Gastroesophageal sphincter (tissue), 4 donors: ENCODE measurements around the gene CIB4. TPM values are rescaled to one million over a fixed set of nuclear protein-coding genes. Genes with fewer than 3 reads are reported as not detected.

Source experiments
- ATAC-seq: fragments of 150-250 bp; one replicate; pipeline ENCODE4 v1.9.1; 2016; ENCODE audit warnings: mild to moderate bottlenecking, moderate library complexity
- H3K27ac ChIP-seq, 4 donors: fragments of 200-600 bp; sonication (generic) in 3 of 4; 1 replicate in 3 of 4; 2 replicates in 1 of 4; pipeline ENCODE4 v1.5.1; 2016 to 2019
- H3K27me3 ChIP-seq: fragments of 200-600 bp; sonication (generic); one replicate; pipeline ENCODE4 v1.5.1; 2019
- H3K36me3 ChIP-seq, 2 donors: fragments of 200-600 bp; sonication (generic); one replicate each; pipeline ENCODE4 v1.5.1; 2019; ENCODE audit warnings: control low read depth in 1 of 2
- H3K4me1 ChIP-seq, 3 donors: fragments of 200-600 bp; sonication (generic); 1 replicate in 2 of 3; 2 replicates in 1 of 3; pipeline ENCODE4 v1.5.1; 2016 to 2019; ENCODE audit warnings: control low read depth in 2 of 3
- H3K4me3 ChIP-seq, 2 donors: fragments of 200-600 bp; sonication (generic); one replicate each; pipeline ENCODE4 v1.5.1; 2019; ENCODE audit warnings: mild to moderate bottlenecking in 1 of 2, moderate library complexity in 1 of 2
- H3K9me3 ChIP-seq, 3 donors: fragments of 200-600 bp; sonication (generic); one replicate each; pipeline ENCODE4 v1.5.1; 2017 to 2019; ENCODE audit warnings: control low read depth in 2 of 3
- EP300 ChIP-seq: sonication (generic); formaldehyde crosslinking; IDR thresholded peaks from one replicate; pipeline ENCODE4 v1.6.1; 2017; ENCODE audit warnings: antibody characterized with exemption, mild to moderate bottlenecking
- POLR2A ChIP-seq, 2 donors: fragments of 450-650 bp; IDR thresholded peaks; one replicate each; pipeline ENCODE4 v1.6.1; 2017; ENCODE audit warnings: antibody characterized with exemption in 2 of 2, mild to moderate bottlenecking in 2 of 2, moderate library complexity in 1 of 2
- POLR2AphosphoS5 ChIP-seq: sonication (generic); formaldehyde crosslinking; IDR thresholded peaks from one replicate; pipeline ENCODE4 v1.6.1; 2017; ENCODE audit warnings: antibody characterized with exemption
- WGBS, 2 donors: methylation state at CpG; one replicate each; pipeline ENCODE4 v1.1.5; 2018; ENCODE audit warnings: low coverage in 1 of 2; 5-methylcytosine and 5-hydroxymethylcytosine counted together
- total RNA-seq, 4 donors: library from RNA; depleted of rRNA; stranded (reverse); fragments of >200 nt; gene quantifications; one replicate each; pipeline ENCODE4 v1.1.0, GENCODE V29; 2016
- TF ChIP-seq, protein P1 (sequence below), 4 experiments: fragments of 200-600 bp in 2 of 4; fragments of 450-650 bp in 2 of 4; sonication (generic) in 1 of 4; IDR thresholded peaks; one replicate each; pipeline ENCODE4 v1.5.1; 2017 to 2019; ENCODE audit warnings: antibody characterized with exemption in 4 of 4, mild to moderate bottlenecking in 2 of 4, moderate library complexity in 2 of 4

Gene CIB4
- total RNA-seq, 4 donors from 2014 or later, result not detected

GRCh38 chr2:26613241-26614215 is 27.6 kb downstream of the CIB4 start:
- H3K27ac ChIP-seq, result peak overlapping the region in 3 of 4 donors; percentile 32 to 46 (median 33)
- H3K9me3 ChIP-seq, result no peaks in the 10 kb centered on the region
- peaks cover 3% of the 10 kb centered on the region for H3K27me3 ChIP-seq
- no peak overlapping the region for H3K4me3 ChIP-seq
- TF ChIP-seq POLR2AphosphoS5, result no peak
- TF ChIP-seq, protein P1, sequence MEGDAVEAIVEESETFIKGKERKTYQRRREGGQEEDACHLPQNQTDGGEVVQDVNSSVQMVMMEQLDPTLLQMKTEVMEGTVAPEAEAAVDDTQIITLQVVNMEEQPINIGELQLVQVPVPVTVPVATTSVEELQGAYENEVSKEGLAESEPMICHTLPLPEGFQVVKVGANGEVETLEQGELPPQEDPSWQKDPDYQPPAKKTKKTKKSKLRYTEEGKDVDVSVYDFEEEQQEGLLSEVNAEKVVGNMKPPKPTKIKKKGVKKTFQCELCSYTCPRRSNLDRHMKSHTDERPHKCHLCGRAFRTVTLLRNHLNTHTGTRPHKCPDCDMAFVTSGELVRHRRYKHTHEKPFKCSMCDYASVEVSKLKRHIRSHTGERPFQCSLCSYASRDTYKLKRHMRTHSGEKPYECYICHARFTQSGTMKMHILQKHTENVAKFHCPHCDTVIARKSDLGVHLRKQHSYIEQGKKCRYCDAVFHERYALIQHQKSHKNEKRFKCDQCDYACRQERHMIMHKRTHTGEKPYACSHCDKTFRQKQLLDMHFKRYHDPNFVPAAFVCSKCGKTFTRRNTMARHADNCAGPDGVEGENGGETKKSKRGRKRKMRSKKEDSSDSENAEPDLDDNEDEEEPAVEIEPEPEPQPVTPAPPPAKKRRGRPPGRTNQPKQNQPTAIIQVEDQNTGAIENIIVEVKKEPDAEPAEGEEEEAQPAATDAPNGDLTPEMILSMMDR (IDR thresholded peaks at IDR 0.05), result no peak
- 24 to 56% methylated on average over 3 to 8 of the region's 13 CpGs for WGBS, 2 donors
- H3K4me1 ChIP-seq, result peaks cover 0 to 45% (median 17%) of the 10 kb centered on the region in 3 donors
- no peaks in the 10 kb centered on the region for H3K36me3 ChIP-seq
- peak; percentile 26 for ATAC-seq

GRCh38 chr2:26612522-26613240 is 28.5 kb downstream of the CIB4 start:
- TF ChIP-seq POLR2AphosphoS5 (no peak), EP300 (no peak), POLR2A (IDR thresholded peaks at IDR 0.05) (no peak)
- TF ChIP-seq, protein P1 (IDR thresholded peaks at IDR 0.05), result no peak
- peaks cover 0 to 45% (median 17%) of the 10 kb centered on the region in 3 donors for H3K4me1 ChIP-seq
- H3K27ac ChIP-seq, result peak overlapping the region in 3 of 4 donors; percentile 32 to 46 (median 33)
- ATAC-seq, result peak; percentile 61
- H3K36me3 ChIP-seq, result no peaks in the 10 kb centered on the region
- H3K9me3 ChIP-seq, result no peaks in the 10 kb centered on the region
- no peak overlapping the region for H3K4me3 ChIP-seq
- 40 to 48% methylated on average over 1 to 5 of the region's 8 CpGs for WGBS, 2 donors
- no peaks in the 10 kb centered on the region for H3K27me3 ChIP-seq

DNA sequence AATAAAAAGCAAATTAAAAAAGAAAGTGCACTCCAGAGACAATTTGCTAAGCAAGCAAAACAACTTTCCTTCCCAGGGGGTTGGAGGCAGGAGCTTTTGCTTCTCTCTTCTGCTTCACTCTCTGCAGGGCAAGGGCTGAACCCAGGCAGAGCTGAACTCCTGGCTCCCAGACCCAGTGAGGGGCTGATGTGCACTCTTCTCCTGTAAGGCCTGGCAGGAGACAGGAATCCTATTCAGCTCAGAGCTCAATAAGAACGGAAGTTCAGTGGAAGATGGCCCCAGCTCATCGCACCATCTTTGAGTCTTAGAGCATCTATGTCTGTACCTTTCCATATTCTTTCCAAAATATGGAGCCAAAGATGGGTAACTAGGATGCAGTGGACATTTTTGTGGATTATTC is 29.1 kb downstream of the CIB4 start:
- peaks cover 0 to 45% (median 17%) of the 10 kb centered on the region in 3 donors for H3K4me1 ChIP-seq
- no peaks in the 10 kb centered on the region for H3K27me3 ChIP-seq
- ATAC-seq, result no peak
- H3K27ac ChIP-seq, result no peak overlapping the region
- 94% methylated on average over 2 of the region's 2 CpGs; no CpG with 5 or more reads in 1 of the 2 donors for WGBS, 2 donors
- TF ChIP-seq, protein P1 (IDR thresholded peaks at IDR 0.05), result no peak
- TF ChIP-seq EP300, result no peak
- H3K36me3 ChIP-seq, result no peaks in the 10 kb centered on the region
- no peak overlapping the region for H3K4me3 ChIP-seq
- H3K9me3 ChIP-seq, result no peaks in the 10 kb centered on the region

GRCh38 chr2:26610504-26611335 is 30.4 kb downstream of the CIB4 start:
- no peaks in the 10 kb centered on the region for H3K9me3 ChIP-seq

More at GRCh38 chr2:26610504-26611335, 30.4 kb downstream of the CIB4 start:
- no peaks in the 10 kb centered on the region for H3K27me3 ChIP-seq
- WGBS, 2 donors, result 58 to 66% methylated on average over 2 of the region's 7 CpGs
- H3K4me3 ChIP-seq, result no peak overlapping the region
- peaks cover 0 to 37% (median 17%) of the 10 kb centered on the region in 3 donors for H3K4me1 ChIP-seq
- TF ChIP-seq POLR2AphosphoS5 (no peak), EP300 (no peak)
- TF ChIP-seq, protein P1 (IDR thresholded peaks at IDR 0.05), result no peak
- ATAC-seq, result no peak
- H3K36me3 ChIP-seq, result no peaks in the 10 kb centered on the region
- no peak overlapping the region for H3K27ac ChIP-seq
